ENCODE measurements around the gene BCL3. TPM values are rescaled to one million over a fixed set of nuclear protein-coding genes. Genes with fewer than 3 reads are reported as not detected.

The BCL3 gene
- total and polyA plus RNA-seq, 2 of the 13 experiments (the other 11 are each of a cell fraction or from before 2014, with no cell fraction given) = 2.3 to 4.0 TPM

DNA sequence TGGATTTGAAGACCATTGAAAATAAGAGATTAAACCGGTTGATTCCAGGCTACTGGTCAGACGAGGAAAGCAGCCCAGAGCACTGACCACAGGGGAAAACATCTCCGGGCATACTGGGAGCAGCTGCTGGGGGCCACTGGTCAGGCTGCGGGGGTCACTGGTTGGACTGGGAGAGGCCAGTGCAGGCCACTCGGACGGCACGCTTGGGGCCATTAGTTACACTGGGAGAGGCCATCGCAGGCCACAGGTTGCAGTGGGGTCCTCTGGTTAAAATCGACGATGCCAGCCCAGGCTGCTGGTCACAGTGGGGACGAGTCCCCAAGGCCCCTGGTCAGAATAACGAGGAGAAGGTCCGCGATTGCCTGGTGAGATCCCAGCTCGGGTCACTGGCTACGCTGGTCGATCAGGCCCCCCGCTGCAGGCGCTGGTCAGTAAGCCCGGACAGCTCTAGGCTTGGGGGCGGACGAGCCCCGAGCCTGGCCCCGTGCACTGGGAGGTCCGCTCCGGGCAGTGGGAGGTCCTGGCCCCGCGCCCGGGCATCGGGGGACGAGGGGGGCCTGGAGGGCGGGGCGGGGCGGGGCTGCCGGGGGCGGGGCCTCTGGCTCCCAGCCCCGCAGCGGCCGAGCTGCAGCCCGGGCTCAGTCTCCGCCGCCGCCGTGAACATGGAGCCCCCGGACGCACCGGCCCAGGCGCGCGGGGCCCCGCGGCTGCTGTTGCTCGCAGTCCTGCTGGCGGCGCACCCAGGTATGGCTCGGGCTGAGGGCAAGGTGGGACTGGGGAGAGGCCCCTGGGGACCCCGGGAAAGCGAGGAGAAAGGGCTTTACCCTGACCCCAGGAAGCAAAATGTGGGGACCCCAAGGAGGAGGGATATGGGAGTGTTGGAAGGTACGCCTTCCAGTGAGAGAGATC is 60.2 kb downstream of the BCL3 start, which contains the start of gene BCAM (continued):
- TF ChIP-seq, protein P1, sequence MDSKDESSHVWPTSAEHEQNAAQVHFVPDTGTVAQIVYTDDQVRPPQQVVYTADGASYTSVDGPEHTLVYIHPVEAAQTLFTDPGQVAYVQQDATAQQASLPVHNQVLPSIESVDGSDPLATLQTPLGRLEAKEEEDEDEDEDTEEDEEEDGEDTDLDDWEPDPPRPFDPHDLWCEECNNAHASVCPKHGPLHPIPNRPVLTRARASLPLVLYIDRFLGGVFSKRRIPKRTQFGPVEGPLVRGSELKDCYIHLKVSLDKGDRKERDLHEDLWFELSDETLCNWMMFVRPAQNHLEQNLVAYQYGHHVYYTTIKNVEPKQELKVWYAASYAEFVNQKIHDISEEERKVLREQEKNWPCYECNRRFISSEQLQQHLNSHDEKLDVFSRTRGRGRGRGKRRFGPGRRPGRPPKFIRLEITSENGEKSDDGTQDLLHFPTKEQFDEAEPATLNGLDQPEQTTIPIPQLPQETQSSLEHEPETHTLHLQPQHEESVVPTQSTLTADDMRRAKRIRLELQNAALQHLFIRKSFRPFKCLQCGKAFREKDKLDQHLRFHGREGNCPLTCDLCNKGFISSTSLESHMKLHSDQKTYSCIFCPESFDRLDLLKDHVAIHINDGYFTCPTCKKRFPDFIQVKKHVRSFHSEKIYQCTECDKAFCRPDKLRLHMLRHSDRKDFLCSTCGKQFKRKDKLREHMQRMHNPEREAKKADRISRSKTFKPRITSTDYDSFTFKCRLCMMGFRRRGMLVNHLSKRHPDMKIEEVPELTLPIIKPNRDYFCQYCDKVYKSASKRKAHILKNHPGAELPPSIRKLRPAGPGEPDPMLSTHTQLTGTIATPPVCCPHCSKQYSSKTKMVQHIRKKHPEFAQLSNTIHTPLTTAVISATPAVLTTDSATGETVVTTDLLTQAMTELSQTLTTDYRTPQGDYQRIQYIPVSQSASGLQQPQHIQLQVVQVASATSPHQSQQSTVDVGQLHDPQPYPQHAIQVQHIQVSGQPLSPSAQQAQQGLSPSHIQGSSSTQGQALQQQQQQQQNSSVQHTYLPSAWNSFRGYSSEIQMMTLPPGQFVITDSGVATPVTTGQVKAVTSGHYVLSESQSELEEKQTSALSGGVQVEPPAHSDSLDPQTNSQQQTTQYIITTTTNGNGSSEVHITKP (CRISPR knock-in tag; IDR thresholded peaks at IDR 0.05; ENCODE audit: low read depth) = peak; percentile 78
- TF ChIP-seq GATA4 (IDR thresholded peaks at IDR 0.05; ENCODE audit: borderline replicate concordance, low read depth) (peak; percentile 60; the same call in 1 of the 2 replicates), CBX1 (IDR thresholded peaks at IDR 0.05; ENCODE audit: low read depth) (no peak), SOX5 (CRISPR knock-in tag; IDR thresholded peaks at IDR 0.05; ENCODE audit: borderline replicate concordance) (peak; percentile 24; the same call in 1 of the 2 replicates), KMT2A (CRISPR knock-in tag; IDR thresholded peaks at IDR 0.05) (0 out of 2 replicates have a peak, but pooled peaks have one; percentile 40), HNF4A (CRISPR knock-in tag; IDR thresholded peaks at IDR 0.05) (peak; percentile 49), RXRB (CRISPR knock-in tag; IDR thresholded peaks at IDR 0.05; ENCODE audit: borderline replicate concordance) (0 out of 2 replicates have a peak, but pooled peaks have one; percentile 16), NR1H2 (CRISPR knock-in tag; IDR thresholded peaks at IDR 0.05; ENCODE audit: borderline replicate concordance, low read depth) (no peak), SALL1 (CRISPR knock-in tag; IDR thresholded peaks at IDR 0.05) (peak; percentile 40; the same call in 1 of the 2 replicates), PRPF4 (IDR thresholded peaks at IDR 0.05; ENCODE audit: low read depth, low read length, poor library complexity, severe bottlenecking) (no peak), SP1 (IDR thresholded peaks at IDR 0.05) (no peak), SP1 (CRISPR knock-in tag; IDR thresholded peaks at IDR 0.05) (peak; percentile 63)
- TF ChIP-seq, protein P2, sequence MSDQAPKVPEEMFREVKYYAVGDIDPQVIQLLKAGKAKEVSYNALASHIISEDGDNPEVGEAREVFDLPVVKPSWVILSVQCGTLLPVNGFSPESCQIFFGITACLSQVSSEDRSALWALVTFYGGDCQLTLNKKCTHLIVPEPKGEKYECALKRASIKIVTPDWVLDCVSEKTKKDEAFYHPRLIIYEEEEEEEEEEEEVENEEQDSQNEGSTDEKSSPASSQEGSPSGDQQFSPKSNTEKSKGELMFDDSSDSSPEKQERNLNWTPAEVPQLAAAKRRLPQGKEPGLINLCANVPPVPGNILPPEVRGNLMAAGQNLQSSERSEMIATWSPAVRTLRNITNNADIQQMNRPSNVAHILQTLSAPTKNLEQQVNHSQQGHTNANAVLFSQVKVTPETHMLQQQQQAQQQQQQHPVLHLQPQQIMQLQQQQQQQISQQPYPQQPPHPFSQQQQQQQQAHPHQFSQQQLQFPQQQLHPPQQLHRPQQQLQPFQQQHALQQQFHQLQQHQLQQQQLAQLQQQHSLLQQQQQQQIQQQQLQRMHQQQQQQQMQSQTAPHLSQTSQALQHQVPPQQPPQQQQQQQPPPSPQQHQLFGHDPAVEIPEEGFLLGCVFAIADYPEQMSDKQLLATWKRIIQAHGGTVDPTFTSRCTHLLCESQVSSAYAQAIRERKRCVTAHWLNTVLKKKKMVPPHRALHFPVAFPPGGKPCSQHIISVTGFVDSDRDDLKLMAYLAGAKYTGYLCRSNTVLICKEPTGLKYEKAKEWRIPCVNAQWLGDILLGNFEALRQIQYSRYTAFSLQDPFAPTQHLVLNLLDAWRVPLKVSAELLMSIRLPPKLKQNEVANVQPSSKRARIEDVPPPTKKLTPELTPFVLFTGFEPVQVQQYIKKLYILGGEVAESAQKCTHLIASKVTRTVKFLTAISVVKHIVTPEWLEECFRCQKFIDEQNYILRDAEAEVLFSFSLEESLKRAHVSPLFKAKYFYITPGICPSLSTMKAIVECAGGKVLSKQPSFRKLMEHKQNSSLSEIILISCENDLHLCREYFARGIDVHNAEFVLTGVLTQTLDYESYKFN (CRISPR knock-in tag; conservative IDR thresholded peaks at IDR 0.05) = peak; percentile 72
- TF ChIP-seq, protein P3, sequence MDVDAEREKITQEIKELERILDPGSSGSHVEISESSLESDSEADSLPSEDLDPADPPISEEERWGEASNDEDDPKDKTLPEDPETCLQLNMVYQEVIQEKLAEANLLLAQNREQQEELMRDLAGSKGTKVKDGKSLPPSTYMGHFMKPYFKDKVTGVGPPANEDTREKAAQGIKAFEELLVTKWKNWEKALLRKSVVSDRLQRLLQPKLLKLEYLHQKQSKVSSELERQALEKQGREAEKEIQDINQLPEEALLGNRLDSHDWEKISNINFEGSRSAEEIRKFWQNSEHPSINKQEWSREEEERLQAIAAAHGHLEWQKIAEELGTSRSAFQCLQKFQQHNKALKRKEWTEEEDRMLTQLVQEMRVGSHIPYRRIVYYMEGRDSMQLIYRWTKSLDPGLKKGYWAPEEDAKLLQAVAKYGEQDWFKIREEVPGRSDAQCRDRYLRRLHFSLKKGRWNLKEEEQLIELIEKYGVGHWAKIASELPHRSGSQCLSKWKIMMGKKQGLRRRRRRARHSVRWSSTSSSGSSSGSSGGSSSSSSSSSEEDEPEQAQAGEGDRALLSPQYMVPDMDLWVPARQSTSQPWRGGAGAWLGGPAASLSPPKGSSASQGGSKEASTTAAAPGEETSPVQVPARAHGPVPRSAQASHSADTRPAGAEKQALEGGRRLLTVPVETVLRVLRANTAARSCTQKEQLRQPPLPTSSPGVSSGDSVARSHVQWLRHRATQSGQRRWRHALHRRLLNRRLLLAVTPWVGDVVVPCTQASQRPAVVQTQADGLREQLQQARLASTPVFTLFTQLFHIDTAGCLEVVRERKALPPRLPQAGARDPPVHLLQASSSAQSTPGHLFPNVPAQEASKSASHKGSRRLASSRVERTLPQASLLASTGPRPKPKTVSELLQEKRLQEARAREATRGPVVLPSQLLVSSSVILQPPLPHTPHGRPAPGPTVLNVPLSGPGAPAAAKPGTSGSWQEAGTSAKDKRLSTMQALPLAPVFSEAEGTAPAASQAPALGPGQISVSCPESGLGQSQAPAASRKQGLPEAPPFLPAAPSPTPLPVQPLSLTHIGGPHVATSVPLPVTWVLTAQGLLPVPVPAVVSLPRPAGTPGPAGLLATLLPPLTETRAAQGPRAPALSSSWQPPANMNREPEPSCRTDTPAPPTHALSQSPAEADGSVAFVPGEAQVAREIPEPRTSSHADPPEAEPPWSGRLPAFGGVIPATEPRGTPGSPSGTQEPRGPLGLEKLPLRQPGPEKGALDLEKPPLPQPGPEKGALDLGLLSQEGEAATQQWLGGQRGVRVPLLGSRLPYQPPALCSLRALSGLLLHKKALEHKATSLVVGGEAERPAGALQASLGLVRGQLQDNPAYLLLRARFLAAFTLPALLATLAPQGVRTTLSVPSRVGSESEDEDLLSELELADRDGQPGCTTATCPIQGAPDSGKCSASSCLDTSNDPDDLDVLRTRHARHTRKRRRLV (CRISPR knock-in tag; IDR thresholded peaks at IDR 0.05) = peak; percentile 68
- TF ChIP-seq, protein P4, sequence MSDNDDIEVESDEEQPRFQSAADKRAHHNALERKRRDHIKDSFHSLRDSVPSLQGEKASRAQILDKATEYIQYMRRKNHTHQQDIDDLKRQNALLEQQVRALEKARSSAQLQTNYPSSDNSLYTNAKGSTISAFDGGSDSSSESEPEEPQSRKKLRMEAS (IDR thresholded peaks at IDR 0.05) = peak; percentile 40; the same call in 1 of the 2 replicates
